ENCODE results near the gene CUL4B.
"Not testable (repeated sequence)": the region's sequence is repeated elsewhere in the genome, so short reads cannot be mapped to it uniquely, and the experiment has no call there.

Gene CUL4B

GRCh38 chrX:120476714-120477113 is 84.0 kb downstream of the CUL4B start:
- no peak overlapping the region for H3K27ac ChIP-seq (ENCODE audit: extremely low read depth, low read depth, low read length)
- no peaks in the 10 kb centered on the region; the same call in 1 of the 2 replicates for H3K9me3 ChIP-seq (ENCODE audit: control insufficient read depth, insufficient read depth, low read depth, low read length)
- H3K36me3 ChIP-seq (ENCODE audit: control insufficient read depth in 2 of 2, insufficient read depth in 1 of 2, low read length in 2 of 2), result no peaks in the 10 kb centered on the region
- no peaks in the 10 kb centered on the region for H3K4me1 ChIP-seq (ENCODE audit: control insufficient read depth, insufficient read depth, low read length)
- no peak overlapping the region for H3K4me3 ChIP-seq (ENCODE audit: low read depth, low read length)
- TF ChIP-seq ZNF747 (tag by site-specific recombination; IDR thresholded peaks at IDR 0.05) (no peak), ZBTB1 (tag by site-specific recombination; IDR thresholded peaks at IDR 0.05) (no peak), ZNF626 (tag by site-specific recombination; IDR thresholded peaks at IDR 0.05) (no peak), ZNF473 (tag by site-specific recombination; IDR thresholded peaks at IDR 0.05) (no peak), ZNF366 (tag by site-specific recombination; conservative IDR thresholded peaks at IDR 0.05) (no peak), SCRT1 (tag by site-specific recombination; IDR thresholded peaks at IDR 0.05; ENCODE audit: borderline replicate concordance) (no peak), SALL2 (tag by site-specific recombination; IDR thresholded peaks at IDR 0.05; ENCODE audit: borderline replicate concordance) (no peak), ZNF48 (tag by site-specific recombination; IDR thresholded peaks at IDR 0.05) (no peak), ZNF658 (tag by site-specific recombination; IDR thresholded peaks at IDR 0.05) (no peak), HIC1 (tag by site-specific recombination; IDR thresholded peaks at IDR 0.05) (no peak), SP3 (tag by site-specific recombination; IDR thresholded peaks at IDR 0.05) (no peak), ATF2 (tag by site-specific recombination; IDR thresholded peaks at IDR 0.05; ENCODE audit: low read depth) (no peak), ZBTB8A (tag by site-specific recombination; IDR thresholded peaks at IDR 0.05) (no peak), ZNF660 (tag by site-specific recombination; IDR thresholded peaks at IDR 0.05) (no peak), ZNF548 (tag by site-specific recombination; IDR thresholded peaks at IDR 0.05) (no peak)
- CTCF ChIA-PET, result interaction anchor here (0.7 to 1.0 kb wide), 3 partner anchors 22 to 387 kb away, joined by 4 to 5 read pairs (median 5); no protein-coding TSS in a partner anchor
- POLR2A ChIA-PET, result no interaction called here

- H3K4me1 ChIP-seq (ENCODE audit: control insufficient read depth, insufficient read depth, low read length); H3K9me3 ChIP-seq (ENCODE audit: control insufficient read depth, insufficient read depth, low read depth, low read length); POLR2A ChIA-PET; H3K4me3 ChIP-seq (ENCODE audit: low read depth, low read length); H3K27ac ChIP-seq (ENCODE audit: extremely low read depth, low read depth, low read length); H3K36me3 ChIP-seq (ENCODE audit: control insufficient read depth in 2 of 2, insufficient read depth in 1 of 2, low read length in 2 of 2): not testable (repeated sequence)
- TF ChIP-seq ZNF654 (tag by site-specific recombination; IDR thresholded peaks at IDR 0.05; ENCODE audit: low read depth), result peak; percentile 63
- CTCF ChIA-PET, result interaction anchor here (0.6 to 1.5 kb wide), 10 partner anchors 12 to 1062 kb away, joined by 3 to 6 read pairs (median 3); no protein-coding TSS in a partner anchor
Measured at GRCh38 chrX:120475447-120475846, 85.3 kb downstream of the CUL4B start.

Measured in HEK293 (cell line).